Endothelial cell of umbilical vein (primary cell): ENCODE results near the gene CCDC107. TPM values are rescaled to one million over a fixed set of nuclear protein-coding genes. Genes with fewer than 3 reads are reported as not detected.

Experiments
- BruUV-seq: library from RNA; stranded (reverse); fragments of 400-500 nt; replicated peaks from 2 replicates; lab custom pipeline; 2021; lab: Mats Ljungman, UMichigan
- CTCF ChIA-PET: fragments of 300-600, 350-600 bp; sonication (Branson Sonifier 250); formaldehyde crosslinking; loops from one replicate; lab custom pipeline; 2021; ENCODE audit warnings: antibody characterized with exemption, inconsistent platforms; lab: Charles Lee
- POLR2A ChIA-PET: fragments of 300-600, 350-600 bp; sonication (Branson Sonifier 250); formaldehyde crosslinking; loops from one replicate; lab custom pipeline; 2021; ENCODE audit warnings: antibody characterized with exemption, inconsistent platforms; lab: Charles Lee
- DNase-seq: peaks from one replicate; pipeline ENCODE4 v3.0.0-alpha.2; 2011; ENCODE audit warnings: low read depth, low spot score
- FAIRE-seq: peaks from 2 replicates; lab custom pipeline; 2011; peaks lifted over from hg19 to GRCh38; lab: Jason Lieb, UNC
- H2AFZ ChIP-seq: 2 replicates; pipeline ENCODE4 v1.6.0; 2012; ENCODE audit warnings: low read depth, low read length, control low read depth, inconsistent platforms
- H3K27ac ChIP-seq: 2 replicates; pipeline ENCODE4 v1.5.1; 2011; ENCODE audit warnings: low read depth, mild to moderate bottlenecking, control low read depth, low read length, moderate library complexity; ENCODE audit not compliant: insufficient read depth
- H3K27me3 ChIP-seq, 2 experiments: 2 replicates each; pipeline versions ENCODE4 v1.6.0 to v1.6.1; 2011; ENCODE audit warnings: low read length in 2 of 2, mixed read lengths in 1 of 2; ENCODE audit not compliant: control insufficient read depth in 2 of 2, insufficient read depth in 2 of 2
- H3K36me3 ChIP-seq, 2 experiments: 2 replicates in 1 of 2; 3 replicates in 1 of 2; pipeline ENCODE4 v1.5.1; 2011; ENCODE audit warnings: low read length in 2 of 2, mild to moderate bottlenecking in 1 of 2, moderate library complexity in 1 of 2; ENCODE audit not compliant: control insufficient read depth in 2 of 2, insufficient read depth in 2 of 2; ENCODE audit errors: extremely low read depth in 1 of 2
- H3K4me1 ChIP-seq: 3 replicates; pipeline ENCODE4 v1.5.1; 2011; ENCODE audit warnings: mild to moderate bottlenecking, low read length; ENCODE audit not compliant: control insufficient read depth, insufficient read depth; ENCODE audit errors: extremely low read depth
- H3K4me2 ChIP-seq: 2 replicates; pipeline ENCODE4 v1.6.1; 2011; ENCODE audit warnings: low read length, control low read depth, mixed read lengths; ENCODE audit not compliant: insufficient read depth
- H3K4me3 ChIP-seq, 3 experiments: fragments of 200-600 bp in 1 of 3; sonication (generic), shearing (Covaris generic) in 1 of 3; replicated peaks in 1 of 3; 2 replicates each; pipeline ENCODE4 v1.5.1; 2011 to 2016; ENCODE audit warnings: control low read depth in 3 of 3, low read length in 3 of 3, mild to moderate bottlenecking in 2 of 3, inconsistent platforms in 1 of 3, low read depth in 1 of 3, moderate library complexity in 1 of 3; ENCODE audit not compliant: insufficient read depth in 1 of 3
- H3K79me2 ChIP-seq: 2 replicates; pipeline ENCODE4 v1.6.0; 2012; ENCODE audit warnings: low read length, inconsistent platforms; ENCODE audit not compliant: control insufficient read depth, insufficient read depth
- H3K9ac ChIP-seq: replicated peaks from 2 replicates; pipeline ENCODE3; 2011; ENCODE audit warnings: low read length, control low read depth; ENCODE audit not compliant: insufficient read depth; ENCODE audit errors: extremely low read depth
- H3K9me1 ChIP-seq: replicated peaks from 3 replicates; pipeline ENCODE4 v1.6.0; 2011; ENCODE audit warnings: mild to moderate bottlenecking, low read length; ENCODE audit not compliant: control insufficient read depth, insufficient read depth; ENCODE audit errors: extremely low read depth
- H3K9me3 ChIP-seq: replicated peaks from 2 replicates; pipeline ENCODE4 v1.5.1; 2012; ENCODE audit warnings: low read length, inconsistent platforms; ENCODE audit not compliant: control insufficient read depth, insufficient read depth
- H4K20me1 ChIP-seq: replicated peaks from 2 replicates; pipeline ENCODE3; 2011; ENCODE audit warnings: mild to moderate bottlenecking, low read length; ENCODE audit not compliant: control insufficient read depth, insufficient read depth; ENCODE audit errors: extremely low read depth
- EZH2 ChIP-seq: IDR thresholded peaks from 2 replicates; pipeline ENCODE4 v1.6.1; 2012; ENCODE audit warnings: borderline replicate concordance, low read depth, mild to moderate bottlenecking, moderate library complexity, low read length, inconsistent platforms; ENCODE audit not compliant: severe bottlenecking
- FOS ChIP-seq: IDR thresholded peaks from 2 replicates; pipeline ENCODE4 v1.6.1; 2011; ENCODE audit warnings: mild to moderate bottlenecking, low read length, moderate library complexity, borderline replicate concordance; ENCODE audit not compliant: insufficient read depth
- GATA2 ChIP-seq: IDR thresholded peaks from 2 replicates; pipeline ENCODE4 v1.7.0; 2011; ENCODE audit warnings: low read depth, mild to moderate bottlenecking, moderate library complexity, mixed read lengths, low read length; ENCODE audit not compliant: insufficient read length, insufficient read depth
- JUN ChIP-seq: IDR thresholded peaks from 2 replicates; pipeline ENCODE4 v1.6.1; 2011; ENCODE audit warnings: borderline replicate concordance, low read depth; ENCODE audit not compliant: insufficient read length, insufficient read depth
- MAX ChIP-seq: IDR thresholded peaks from 2 replicates; pipeline ENCODE4 v1.6.1; 2011; ENCODE audit not compliant: insufficient read depth, insufficient read length
- MYC ChIP-seq: IDR thresholded peaks from one replicate; pipeline ENCODE4 v1.6.1; 2011; ENCODE audit warnings: mild to moderate bottlenecking, low read depth, low read length
- POLR2A ChIP-seq: IDR thresholded peaks from 2 replicates; pipeline ENCODE4 v1.6.1; 2012; ENCODE audit warnings: low read depth, mild to moderate bottlenecking, control low read depth, low read length
- POLR2AphosphoS5 ChIP-seq: IDR thresholded peaks from 2 replicates; pipeline ENCODE4 v1.6.1; 2012; ENCODE audit warnings: low read depth, mild to moderate bottlenecking, control low read depth, low read length, moderate library complexity; ENCODE audit not compliant: insufficient read depth
- dilution Hi-C: fragments of 300-500 bp; cut with MboI; formaldehyde crosslinking; loops from one replicate; pipeline ENCODE4 v1.15.0; 2019; ENCODE audit warnings: low sequenced_read_pairs; ENCODE audit not compliant: extremely low pct_ligation_motif_present
- intact Hi-C: fragments of 100-400 bp; cut with micrococcal nuclease; formaldehyde crosslinking; loops from one replicate; pipeline ENCODE4 v1.10.0; 2022
- polyA plus RNA-seq, 4 experiments: library from polyadenylated mRNA; depleted of rRNA in 3 of 4; stranded (reverse) in 3 of 4; unstranded in 1 of 4; fragments of >200 nt; gene quantifications; 2 replicates each; pipeline versions ENCODE4 v1.2.1 to v1.2.3, GENCODE V29; 2011 to 2012; ENCODE audit warnings: missing spikeins in 1 of 4
- total RNA-seq: library from RNA; stranded (reverse); gene quantifications from 2 replicates; pipeline ENCODE4 v1.2.3, GENCODE V29; 2021
- TF ChIP-seq, protein P1 (sequence below), 2 donors: IDR thresholded peaks; 1 replicate in 1 of 2; 2 replicates in 1 of 2; pipeline ENCODE4 v1.5.1; 2011; ENCODE audit warnings: low read length in 2 of 2, mild to moderate bottlenecking in 2 of 2, moderate library complexity in 2 of 2, control low read depth in 1 of 2, inconsistent platforms in 1 of 2, low read depth in 1 of 2; ENCODE audit not compliant: insufficient read depth in 1 of 2; ENCODE audit errors: extremely low read depth in 1 of 2

CCDC107 gene
- total and polyA plus RNA-seq, 2 donors (not counting 3 experiments of a cell fraction or from before 2014, with no cell fraction given), result 13.2 to 16.0 TPM

GRCh38 chr9:35705372-35705771, 47.3 kb downstream of the CCDC107 start:
- BruUV-seq, result no TSS peak
- Histone ChIP-seq H4K20me1 (no peaks in the 10 kb centered on the region), H3K36me3 (peaks cover 61 to 80% of the 10 kb centered on the region in 2 experiments), H2AFZ (no peak overlapping the region), H3K9ac (no peak overlapping the region), H3K9me3 (no peaks in the 10 kb centered on the region), H3K79me2 (no peaks in the 10 kb centered on the region), H3K27ac (no peak overlapping the region), H3K4me3 (no peak overlapping the region), H3K4me1 (no peaks in the 10 kb centered on the region), H3K4me2 (no peak overlapping the region), H3K9me1 (no peaks in the 10 kb centered on the region), H3K27me3 (no peaks in the 10 kb centered on the region)
- intact Hi-C loops, result no loop called here
- FAIRE-seq, result no peak
- ChIA-PET CTCF (interaction anchor here (0.6 to 2.3 kb wide), 2 partner anchors 9 to 77 kb away, joined by 3 to 17 read pairs; no protein-coding TSS in a partner anchor), POLR2A (no interaction called here)
- no peak for TF ChIP-seq MAX
- TF ChIP-seq EZH2, result no peak
- no peak for TF ChIP-seq MYC
- TF ChIP-seq FOS, result no peak
- no peak for TF ChIP-seq POLR2A
- TF ChIP-seq, protein P1, sequence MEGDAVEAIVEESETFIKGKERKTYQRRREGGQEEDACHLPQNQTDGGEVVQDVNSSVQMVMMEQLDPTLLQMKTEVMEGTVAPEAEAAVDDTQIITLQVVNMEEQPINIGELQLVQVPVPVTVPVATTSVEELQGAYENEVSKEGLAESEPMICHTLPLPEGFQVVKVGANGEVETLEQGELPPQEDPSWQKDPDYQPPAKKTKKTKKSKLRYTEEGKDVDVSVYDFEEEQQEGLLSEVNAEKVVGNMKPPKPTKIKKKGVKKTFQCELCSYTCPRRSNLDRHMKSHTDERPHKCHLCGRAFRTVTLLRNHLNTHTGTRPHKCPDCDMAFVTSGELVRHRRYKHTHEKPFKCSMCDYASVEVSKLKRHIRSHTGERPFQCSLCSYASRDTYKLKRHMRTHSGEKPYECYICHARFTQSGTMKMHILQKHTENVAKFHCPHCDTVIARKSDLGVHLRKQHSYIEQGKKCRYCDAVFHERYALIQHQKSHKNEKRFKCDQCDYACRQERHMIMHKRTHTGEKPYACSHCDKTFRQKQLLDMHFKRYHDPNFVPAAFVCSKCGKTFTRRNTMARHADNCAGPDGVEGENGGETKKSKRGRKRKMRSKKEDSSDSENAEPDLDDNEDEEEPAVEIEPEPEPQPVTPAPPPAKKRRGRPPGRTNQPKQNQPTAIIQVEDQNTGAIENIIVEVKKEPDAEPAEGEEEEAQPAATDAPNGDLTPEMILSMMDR (IDR thresholded peaks at IDR 0.05; ENCODE audit: extremely low read depth in 1 of 2, insufficient read depth in 1 of 2, low read depth in 1 of 2, low read length in 2 of 2), result no peak
- no peak for TF ChIP-seq JUN
- TF ChIP-seq POLR2AphosphoS5, result no peak
- no peak for TF ChIP-seq GATA2
- DNase-seq, result no peak
- dilution Hi-C loops, result no loop called here
